A673 (cell line): ENCODE measurements around the gene MAP4K5.

Experiments used
- EZH2 ChIP-seq: fragments of 200-600 bp; sonication (generic); IDR thresholded peaks from 2 replicates; pipeline ENCODE4 v1.6.1; 2017; ENCODE audit warnings: borderline replicate concordance, low read depth, mild to moderate bottlenecking, mixed read lengths, antibody characterized with exemption, low read length; ENCODE audit not compliant: poor library complexity, severe bottlenecking
- TF ChIP-seq, protein P1 (sequence below): fragments of 300-800, 200-600 bp; sonication (generic); conservative IDR thresholded peaks from 2 replicates; pipeline ENCODE4 v1.5.1; 2017; ENCODE audit warnings: low read depth, mild to moderate bottlenecking, antibody characterized with exemption, low read length, moderate library complexity, mixed read lengths

DNA sequence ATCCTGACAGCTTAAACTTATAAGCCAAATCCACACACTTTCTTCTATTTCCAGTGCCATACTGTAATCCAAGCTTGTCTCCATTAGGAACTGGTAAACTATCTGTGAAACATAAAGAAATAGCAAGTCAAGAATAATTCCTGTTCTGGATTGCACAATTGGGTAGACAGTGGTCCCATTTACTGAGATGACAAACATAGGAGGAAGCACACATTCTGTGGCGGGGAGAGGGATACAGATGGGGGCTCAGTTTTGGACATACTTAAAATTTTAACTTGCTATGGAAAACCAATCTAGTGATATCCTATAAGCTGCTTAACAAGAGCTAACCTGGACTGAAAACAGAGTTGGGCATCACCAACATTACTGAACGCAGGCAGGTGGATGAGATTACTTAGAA lies 16.3 kb downstream of the MAP4K5 start:
- TF ChIP-seq, protein P1, sequence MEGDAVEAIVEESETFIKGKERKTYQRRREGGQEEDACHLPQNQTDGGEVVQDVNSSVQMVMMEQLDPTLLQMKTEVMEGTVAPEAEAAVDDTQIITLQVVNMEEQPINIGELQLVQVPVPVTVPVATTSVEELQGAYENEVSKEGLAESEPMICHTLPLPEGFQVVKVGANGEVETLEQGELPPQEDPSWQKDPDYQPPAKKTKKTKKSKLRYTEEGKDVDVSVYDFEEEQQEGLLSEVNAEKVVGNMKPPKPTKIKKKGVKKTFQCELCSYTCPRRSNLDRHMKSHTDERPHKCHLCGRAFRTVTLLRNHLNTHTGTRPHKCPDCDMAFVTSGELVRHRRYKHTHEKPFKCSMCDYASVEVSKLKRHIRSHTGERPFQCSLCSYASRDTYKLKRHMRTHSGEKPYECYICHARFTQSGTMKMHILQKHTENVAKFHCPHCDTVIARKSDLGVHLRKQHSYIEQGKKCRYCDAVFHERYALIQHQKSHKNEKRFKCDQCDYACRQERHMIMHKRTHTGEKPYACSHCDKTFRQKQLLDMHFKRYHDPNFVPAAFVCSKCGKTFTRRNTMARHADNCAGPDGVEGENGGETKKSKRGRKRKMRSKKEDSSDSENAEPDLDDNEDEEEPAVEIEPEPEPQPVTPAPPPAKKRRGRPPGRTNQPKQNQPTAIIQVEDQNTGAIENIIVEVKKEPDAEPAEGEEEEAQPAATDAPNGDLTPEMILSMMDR: no peak
- TF ChIP-seq EZH2: no peak
